ENCODE results near the gene MSI2.

MSI2 gene

GRCh38 chr17:57609125-57609877 is 353.0 kb downstream of the MSI2 start:
- TF ChIP-seq CTCF (IDR thresholded peaks at IDR 0.05; ENCODE audit: insufficient read depth, low read depth, low read length, missing control alignments): no peak
- no peak for DNase-seq (ENCODE audit: low read depth)
- no peak overlapping the region for H3K4me3 ChIP-seq (ENCODE audit: low read length)

- no peak overlapping the region for H3K4me3 ChIP-seq (ENCODE audit: low read length)
- TF ChIP-seq CTCF (IDR thresholded peaks at IDR 0.05; ENCODE audit: insufficient read depth, low read depth, low read length, missing control alignments): no peak
- no peak for DNase-seq (ENCODE audit: low read depth)
Measured at GRCh38 chr17:57609878-57610270, 353.6 kb downstream of the MSI2 start.

- H3K4me3 ChIP-seq (ENCODE audit: low read length): no peak overlapping the region
- peak; percentile 35 for DNase-seq (ENCODE audit: low read depth)
- TF ChIP-seq CTCF (IDR thresholded peaks at IDR 0.05; ENCODE audit: insufficient read depth, low read depth, low read length, missing control alignments): no peak
Measured at GRCh38 chr17:57612202-57613071, 356.1 kb downstream of the MSI2 start.

- H3K4me3 ChIP-seq (ENCODE audit: low read length): no peak overlapping the region
- TF ChIP-seq CTCF (IDR thresholded peaks at IDR 0.05; ENCODE audit: insufficient read depth, low read depth, low read length, missing control alignments): no peak
- no peak for DNase-seq (ENCODE audit: low read depth)
Measured at GRCh38 chr17:57614742-57615141, 358.4 kb downstream of the MSI2 start.

GRCh38 chr17:57615836-57616757 is 359.8 kb downstream of the MSI2 start:
- DNase-seq (ENCODE audit: low read depth): no peak
- no peak overlapping the region for H3K4me3 ChIP-seq (ENCODE audit: low read length)
- TF ChIP-seq CTCF (IDR thresholded peaks at IDR 0.05; ENCODE audit: insufficient read depth, low read depth, low read length, missing control alignments): no peak

GRCh38 chr17:57617218-57617617 is 360.9 kb downstream of the MSI2 start:
- TF ChIP-seq CTCF (IDR thresholded peaks at IDR 0.05; ENCODE audit: insufficient read depth, low read depth, low read length, missing control alignments): no peak
- no peak overlapping the region for H3K4me3 ChIP-seq (ENCODE audit: low read length)
- DNase-seq (ENCODE audit: low read depth): no peak

Data from epithelial cell of esophagus (primary cell).